Breast epithelium (tissue), 3 donors: ENCODE data around the gene LSM10.

ENCODE experiments used
- POLR2A ChIP-seq: fragments of 450-650 bp; IDR thresholded peaks from one replicate; pipeline ENCODE4 v1.6.1; 2016; ENCODE audit warnings: antibody characterized with exemption, mild to moderate bottlenecking, moderate library complexity
- POLR2AphosphoS5 ChIP-seq, 3 donors: sonication (generic); formaldehyde crosslinking; IDR thresholded peaks; one replicate each; pipeline ENCODE4 v1.6.1; 2017; ENCODE audit warnings: antibody characterized with exemption in 3 of 3
- TF ChIP-seq, protein P1 (sequence below), 3 donors: fragments of 450-650 bp; IDR thresholded peaks; one replicate each; pipeline ENCODE4 v1.5.1; 2016 to 2017; ENCODE audit warnings: antibody characterized with exemption in 3 of 3, mild to moderate bottlenecking in 3 of 3, moderate library complexity in 3 of 3

DNA sequence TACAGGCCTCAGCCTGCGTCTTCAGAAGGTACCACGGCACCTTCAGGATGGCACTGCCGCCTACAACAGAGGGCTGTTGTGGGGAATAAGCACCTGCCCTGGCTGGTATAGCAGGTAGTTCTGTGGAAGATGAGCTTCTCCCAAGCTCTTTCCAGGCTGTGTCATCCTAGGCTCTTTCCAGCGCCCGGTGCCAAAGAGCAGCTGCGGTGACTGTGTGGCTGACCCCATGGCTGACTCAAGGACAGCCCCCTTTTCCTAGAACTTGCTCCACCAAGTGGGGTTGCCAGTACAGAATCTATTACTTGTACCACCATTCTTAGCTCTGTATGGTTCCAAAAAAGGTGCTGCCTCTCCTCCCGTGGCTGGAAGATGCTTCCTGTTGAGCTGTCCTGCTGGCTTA, 52.4 kb downstream of the LSM10 start:
- TF ChIP-seq POLR2A (no peak), POLR2AphosphoS5 (IDR thresholded peaks at IDR 0.05) (no peak)
- TF ChIP-seq, protein P1, sequence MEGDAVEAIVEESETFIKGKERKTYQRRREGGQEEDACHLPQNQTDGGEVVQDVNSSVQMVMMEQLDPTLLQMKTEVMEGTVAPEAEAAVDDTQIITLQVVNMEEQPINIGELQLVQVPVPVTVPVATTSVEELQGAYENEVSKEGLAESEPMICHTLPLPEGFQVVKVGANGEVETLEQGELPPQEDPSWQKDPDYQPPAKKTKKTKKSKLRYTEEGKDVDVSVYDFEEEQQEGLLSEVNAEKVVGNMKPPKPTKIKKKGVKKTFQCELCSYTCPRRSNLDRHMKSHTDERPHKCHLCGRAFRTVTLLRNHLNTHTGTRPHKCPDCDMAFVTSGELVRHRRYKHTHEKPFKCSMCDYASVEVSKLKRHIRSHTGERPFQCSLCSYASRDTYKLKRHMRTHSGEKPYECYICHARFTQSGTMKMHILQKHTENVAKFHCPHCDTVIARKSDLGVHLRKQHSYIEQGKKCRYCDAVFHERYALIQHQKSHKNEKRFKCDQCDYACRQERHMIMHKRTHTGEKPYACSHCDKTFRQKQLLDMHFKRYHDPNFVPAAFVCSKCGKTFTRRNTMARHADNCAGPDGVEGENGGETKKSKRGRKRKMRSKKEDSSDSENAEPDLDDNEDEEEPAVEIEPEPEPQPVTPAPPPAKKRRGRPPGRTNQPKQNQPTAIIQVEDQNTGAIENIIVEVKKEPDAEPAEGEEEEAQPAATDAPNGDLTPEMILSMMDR (IDR thresholded peaks at IDR 0.05), result no peak
